ELR (cell line): ENCODE data around the gene TAF13.
"Not testable (repeated sequence)": the region's sequence is repeated elsewhere in the genome, so short reads cannot be mapped to it uniquely, and the experiment has no call there.

Source experiments
- DNase-seq: peaks from one replicate; pipeline ENCODE4 v3.0.0-alpha.2; 2015; ENCODE audit warnings: low read depth

TAF13 gene

DNA sequence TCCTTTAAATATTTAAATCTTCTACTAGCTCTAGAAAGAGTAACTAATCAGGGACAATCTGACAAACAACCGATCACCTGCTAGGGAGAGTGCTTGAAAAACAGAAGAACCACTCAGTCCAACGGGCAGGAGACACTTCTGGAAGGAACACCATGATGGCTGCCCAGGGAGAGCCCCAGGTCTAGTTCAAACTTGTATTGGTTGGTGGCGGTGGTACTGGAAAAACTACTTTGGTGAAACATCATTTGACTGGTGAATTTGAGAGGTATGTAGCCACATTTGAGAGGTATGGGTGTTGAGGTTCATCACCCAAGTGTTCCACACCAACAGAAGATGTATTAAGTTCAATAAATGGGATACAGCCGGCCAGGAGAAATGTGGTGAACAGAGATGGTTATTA is 29.1 kb downstream of the TAF13 start:
- no peak for DNase-seq

DNA sequence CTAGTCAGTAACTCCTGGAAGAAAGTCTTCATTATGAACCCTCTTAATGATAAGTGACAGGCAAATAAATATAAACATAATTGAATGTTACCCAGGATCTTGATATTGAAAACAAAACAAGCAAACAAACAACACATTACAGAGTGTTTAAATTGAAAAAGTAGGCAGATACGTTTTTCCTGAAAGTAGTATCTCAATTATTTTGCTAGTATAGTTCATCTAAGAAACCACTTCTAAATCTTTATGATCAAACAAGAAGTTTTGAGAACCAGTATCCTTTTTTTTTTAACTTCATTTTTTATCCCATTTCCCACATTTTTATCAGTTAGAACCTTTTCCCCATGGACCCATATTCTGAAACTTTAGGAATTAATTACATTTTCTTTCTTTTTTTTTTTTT is 30.2 kb downstream of the TAF13 start:
- DNase-seq = no peak

DNA sequence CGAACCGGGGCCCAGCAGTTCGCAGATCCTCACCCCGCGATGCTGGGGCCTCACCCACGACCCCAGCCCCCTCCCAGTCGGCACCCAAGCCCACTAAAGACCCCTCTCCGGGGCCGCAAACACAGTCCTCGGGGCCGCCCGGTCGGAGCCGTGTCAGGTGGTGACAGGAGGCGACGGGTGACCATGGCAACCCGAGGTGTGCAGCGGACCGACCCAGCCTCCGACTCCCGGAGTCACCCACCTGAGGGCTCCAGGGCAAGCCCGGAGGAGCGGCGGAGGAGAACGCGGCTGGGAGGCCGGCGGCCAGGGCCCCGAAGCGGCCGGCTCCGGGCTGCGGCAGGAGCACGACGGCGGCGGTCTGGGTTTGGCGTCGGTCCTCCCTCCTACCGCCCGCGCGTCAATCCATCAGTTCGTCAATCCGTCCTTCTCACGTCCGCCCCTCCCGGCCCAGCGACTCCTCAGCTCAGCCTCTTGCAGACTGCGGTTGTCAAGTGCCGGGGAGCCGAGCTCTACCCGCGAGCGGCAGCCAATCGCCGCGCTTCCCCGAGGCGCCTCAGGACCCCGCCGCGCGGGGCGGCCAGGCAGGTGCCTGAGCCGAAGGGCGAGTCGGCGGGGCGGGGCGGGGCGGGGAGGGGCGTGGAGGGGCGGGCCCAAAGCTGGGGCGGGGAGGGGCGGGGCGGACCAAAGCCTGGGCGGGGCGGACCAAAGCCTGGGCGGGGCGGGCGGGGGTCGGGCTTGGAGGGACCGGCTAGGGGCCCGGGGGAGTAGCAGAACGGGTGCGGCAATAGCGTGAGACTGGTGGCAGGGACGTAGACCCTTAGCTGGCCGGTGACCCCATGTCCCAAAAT is 34.0 kb downstream of the TAF13 start, which contains the start of gene WDR47:
Gene WDR47, minus strand, starts transcription at position 482 of the 848 bp plus-strand sequence. CDS start 18,590 bp downstream, outside the sequence.
- peak; percentile 96 for DNase-seq

DNA sequence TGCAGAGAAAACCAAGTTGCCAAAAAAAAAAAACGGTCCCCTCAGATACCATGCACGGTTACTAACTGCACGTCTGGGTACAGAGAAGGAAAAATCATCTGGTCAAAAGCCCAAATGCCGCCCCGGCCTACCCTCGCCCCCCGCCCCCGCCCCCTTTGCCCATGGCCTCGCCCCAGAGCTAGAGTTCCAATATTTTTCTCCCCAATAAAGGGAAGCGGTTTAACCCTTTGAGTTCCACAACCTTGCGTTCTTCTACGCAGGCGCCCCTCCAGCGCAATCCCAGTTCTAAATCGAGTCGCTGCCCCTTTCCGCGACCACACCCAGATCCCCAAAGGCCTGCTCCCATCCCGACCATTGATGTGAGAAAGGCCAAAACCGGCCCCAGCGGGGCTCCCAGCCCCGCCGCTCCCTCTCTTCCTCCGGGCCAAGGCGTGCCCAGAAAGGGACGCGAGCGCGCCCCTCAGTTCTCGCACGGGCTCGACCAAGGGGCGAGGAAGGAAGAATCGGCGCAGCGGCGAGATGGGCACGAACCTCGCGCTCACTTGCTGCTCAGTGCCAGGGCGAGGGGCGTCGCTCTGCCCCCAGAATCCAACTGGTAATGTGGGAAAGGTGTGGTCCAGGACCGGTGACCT is 34.7 kb downstream of the TAF13 start:
- peak; percentile 56 for DNase-seq

DNA sequence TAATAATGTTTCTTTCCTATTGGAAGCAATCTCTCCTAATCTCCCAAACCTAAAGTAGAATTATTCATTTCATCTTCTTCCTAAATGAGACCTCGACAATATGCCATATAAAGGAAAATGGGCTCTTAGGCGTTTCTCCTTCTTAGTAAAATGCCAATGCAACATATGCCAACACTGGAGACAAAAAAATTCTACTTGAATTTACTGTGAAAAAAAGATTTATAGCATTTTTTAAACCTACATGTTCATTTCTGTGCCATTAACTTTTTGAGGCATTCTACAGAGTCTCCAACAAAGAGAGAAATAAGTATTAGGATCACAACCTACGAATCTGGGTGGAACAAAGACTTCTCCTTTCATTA is 35.2 kb downstream of the TAF13 start:
- DNase-seq = no peak

DNA sequence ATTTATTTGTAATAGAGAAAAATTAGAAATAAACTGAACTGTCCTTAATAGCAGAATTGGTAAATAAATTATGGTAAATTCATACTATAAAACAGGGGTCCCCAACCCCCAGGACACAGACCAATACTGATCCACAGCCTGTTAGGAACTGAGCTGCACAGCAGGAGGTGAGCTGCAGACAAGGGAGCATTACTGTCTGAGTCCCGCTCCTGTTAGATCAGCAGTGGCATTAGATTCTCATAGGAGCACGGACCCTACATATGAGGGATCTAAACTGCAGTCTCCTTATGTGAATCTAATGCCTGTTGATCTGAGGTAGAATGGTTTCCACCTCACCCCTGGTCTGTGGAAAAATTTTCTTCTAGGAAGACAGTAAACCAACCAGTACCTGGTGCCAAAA is 41.4 kb downstream of the TAF13 start:
- DNase-seq = no peak

DNA sequence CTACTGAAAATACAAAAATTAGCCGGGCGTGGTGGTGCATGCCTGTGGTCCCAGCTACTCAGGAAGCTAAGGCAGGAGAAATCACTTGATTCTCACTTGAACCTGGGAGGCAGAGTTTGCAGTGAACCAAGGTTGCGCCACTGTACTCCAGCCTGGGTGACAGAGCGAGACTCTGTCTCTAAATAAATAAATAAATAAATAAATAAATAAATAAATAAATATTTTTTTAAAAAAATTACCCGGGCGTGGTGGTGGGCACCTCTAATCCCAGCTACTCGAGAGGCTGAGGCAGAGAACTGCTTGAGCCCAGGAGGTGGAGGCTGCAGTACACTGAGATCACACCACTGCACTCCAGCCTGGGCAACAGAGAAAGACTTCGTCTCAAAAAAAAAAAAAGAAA is 46.3 kb downstream of the TAF13 start:
- DNase-seq = not testable (repeated sequence)

DNA sequence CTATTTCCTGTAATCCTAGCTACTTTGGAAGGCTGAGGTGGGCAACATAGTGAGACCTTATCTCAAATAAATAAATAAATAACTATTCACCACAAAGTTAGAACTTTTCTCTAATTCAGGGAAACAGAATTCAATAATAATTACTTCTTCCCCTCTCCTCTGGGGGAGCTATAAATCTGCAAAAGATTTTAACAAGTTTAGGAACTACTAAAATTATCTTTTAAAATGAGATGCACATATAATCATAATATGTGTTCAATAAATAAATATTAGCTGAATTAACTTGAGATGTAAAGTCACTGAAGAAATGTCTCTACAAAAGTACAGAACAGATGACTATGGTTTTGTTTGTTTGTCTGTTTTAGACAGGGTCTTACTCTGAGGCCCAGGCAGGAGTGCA is 48.0 kb downstream of the TAF13 start:
- DNase-seq = peak; percentile 29

DNA sequence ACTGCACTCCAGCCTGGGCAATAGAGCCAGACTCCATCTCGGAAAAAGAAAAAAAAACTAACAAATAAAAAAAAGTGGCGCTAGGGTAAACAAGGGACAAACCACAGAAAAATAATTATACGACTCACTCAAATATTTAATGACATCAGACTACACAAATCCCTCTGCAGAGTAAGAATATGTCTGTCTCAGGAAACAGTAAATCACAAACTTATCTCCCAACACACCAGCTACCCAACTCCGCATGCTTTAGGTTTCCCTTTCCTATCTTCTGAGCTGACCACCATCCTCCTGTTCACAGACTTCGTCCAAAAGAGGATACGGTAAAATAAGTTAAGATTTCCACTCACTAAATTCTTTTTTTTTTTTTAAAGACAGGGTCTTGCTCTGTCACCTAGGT is 50.1 kb downstream of the TAF13 start:
- peak; percentile 29 for DNase-seq

DNA sequence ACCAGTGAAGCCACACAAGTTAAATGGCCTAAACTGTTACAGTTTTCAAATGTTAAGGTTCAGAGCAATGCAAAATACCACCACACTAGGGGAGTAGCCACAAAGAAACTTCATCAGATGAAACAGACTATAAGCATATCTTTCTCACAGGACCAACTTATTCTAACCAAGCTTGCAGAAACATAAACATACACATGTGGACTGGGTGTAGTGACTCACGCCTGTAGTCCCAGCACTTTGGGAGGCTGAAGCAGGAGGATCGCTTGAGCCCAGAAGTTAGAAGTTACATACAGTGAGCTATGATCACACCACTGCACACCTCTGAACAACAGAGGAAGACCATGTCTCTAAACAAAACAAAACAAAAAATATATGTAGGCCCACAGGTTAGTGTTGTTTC is 51.2 kb downstream of the TAF13 start:
- DNase-seq = no peak

DNA sequence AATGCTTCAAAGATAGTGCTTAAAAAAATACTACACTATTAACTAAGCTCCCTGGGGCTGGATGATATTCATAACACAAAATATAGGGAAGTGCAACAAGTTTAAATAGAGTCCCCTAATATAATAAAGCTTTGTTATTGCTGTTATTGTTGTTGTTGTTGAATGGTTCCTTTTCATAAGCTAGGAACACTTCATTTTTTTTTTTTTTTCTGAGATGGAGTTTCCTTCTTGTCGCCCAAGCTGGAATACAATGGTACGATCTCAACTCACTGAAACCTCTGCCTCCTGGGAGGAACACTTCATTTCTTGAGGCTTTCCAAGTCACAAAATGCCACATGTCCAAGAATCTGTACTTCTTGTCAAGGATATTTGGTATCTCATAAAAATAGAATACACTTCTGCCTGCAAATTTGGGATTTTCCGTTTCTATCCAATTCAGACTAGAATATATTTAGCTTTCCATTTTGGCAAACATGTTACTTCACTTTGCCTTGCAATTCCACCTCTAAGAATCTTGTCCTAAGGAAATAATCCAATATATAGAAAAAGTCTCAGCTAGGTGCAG is 55.0 kb downstream of the TAF13 start:
- no peak for DNase-seq

DNA sequence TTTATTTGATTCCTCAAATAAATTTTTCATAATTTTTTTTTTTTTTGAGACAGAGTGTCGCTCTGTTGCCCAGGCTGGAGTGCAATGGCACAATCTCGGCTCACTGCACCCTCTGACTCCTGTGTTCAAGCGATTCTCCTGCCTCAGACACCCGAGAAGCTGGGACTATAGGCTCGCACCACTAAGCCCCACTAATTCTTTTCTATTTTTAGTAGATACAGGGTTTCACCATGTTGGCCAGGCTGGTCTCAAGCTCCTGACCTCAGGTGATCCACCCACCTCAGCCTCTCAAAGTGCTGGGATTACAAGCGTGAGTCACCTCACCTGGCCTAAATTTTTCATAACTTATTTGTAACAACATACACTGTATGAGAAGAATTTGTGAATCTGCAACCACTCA is 58.1 kb downstream of the TAF13 start:
- not testable (repeated sequence) for DNase-seq

DNA sequence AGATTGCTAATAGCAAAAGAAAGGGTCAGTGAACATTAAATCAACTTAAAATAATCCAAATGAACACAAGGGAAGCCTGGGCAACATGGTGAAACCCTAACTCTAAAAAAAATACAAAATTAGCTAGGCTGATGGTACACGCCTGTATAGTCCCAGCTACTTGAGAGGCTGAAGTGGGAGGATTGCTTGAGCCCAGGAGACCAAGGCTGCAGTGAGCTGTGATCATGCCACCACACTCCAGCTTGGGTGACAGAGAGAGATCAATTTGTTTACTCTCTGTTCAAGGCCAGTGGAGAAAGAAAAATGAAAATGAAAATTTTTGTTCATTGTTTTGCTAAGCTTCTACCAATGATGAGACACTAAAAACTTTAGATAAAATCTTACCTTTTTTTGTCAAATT is 58.7 kb downstream of the TAF13 start:
- no peak for DNase-seq
